AG04449 (cell line): ENCODE measurements around the gene MOB3A.

Experiments
- CTCF ChIA-PET: fragments of 350-600 bp; formaldehyde crosslinking; extraction: SDS; loops from one replicate; lab custom pipeline; 2021; ENCODE audit warnings: antibody characterized with exemption; lab: Yijun Ruan, JAX
- POLR2A ChIA-PET: fragments of 400-600, 350-600 bp; formaldehyde crosslinking; extraction: SDS; loops from one replicate; lab custom pipeline; 2020; ENCODE audit warnings: antibody characterized with exemption, inconsistent platforms; lab: Yijun Ruan, JAX
- DNase-seq: peaks from one replicate; pipeline ENCODE4 v3.0.0-alpha.2; 2010; ENCODE audit warnings: low read depth, low spot score
- H3K4me3 ChIP-seq: 2 replicates; pipeline ENCODE4 v1.5.1; 2011; ENCODE audit warnings: low read depth, mild to moderate bottlenecking, control low read depth, low read length
- CTCF ChIP-seq: IDR thresholded peaks from one replicate; pipeline ENCODE4 v1.5.1; 2011; ENCODE audit warnings: mild to moderate bottlenecking, moderate library complexity, low read length, control low read depth, inconsistent platforms; ENCODE audit not compliant: insufficient read depth; ENCODE audit errors: missing control alignments

The MOB3A gene

GRCh38 chr19:2114821-2115220 lies 18.7 kb upstream of the MOB3A start:
- POLR2A ChIA-PET = no interaction called here
- CTCF ChIA-PET = no interaction called here
- DNase-seq = no peak
- no peak for TF ChIP-seq CTCF
- no peak overlapping the region for H3K4me3 ChIP-seq

- CTCF ChIA-PET = interaction anchor here (1.0 kb wide), 2 partner anchors 19 to 95 kb away, joined by 3 to 4 read pairs; no protein-coding TSS in a partner anchor
- no peak for DNase-seq
- no peak overlapping the region for H3K4me3 ChIP-seq
- no peak for TF ChIP-seq CTCF
- POLR2A ChIA-PET = no interaction called here
Measured at GRCh38 chr19:2114218-2114617, 18.1 kb upstream of the MOB3A start.

GRCh38 chr19:2113439-2114211 lies 17.5 kb upstream of the MOB3A start:
- TF ChIP-seq CTCF = no peak
- ChIA-PET CTCF (interaction anchor here (1.0 kb wide), 2 partner anchors 18 to 94 kb away, joined by 3 to 4 read pairs; no protein-coding TSS in a partner anchor), POLR2A (interaction anchor here (0.6 kb wide), 1 partner anchor 39 kb away, joined by 4 read pairs; no protein-coding TSS in a partner anchor)
- DNase-seq = no peak
- no peak overlapping the region for H3K4me3 ChIP-seq

- ChIA-PET CTCF (no interaction called here), POLR2A (interaction anchor here (0.6 kb wide), 1 partner anchor 38 kb away, joined by 4 read pairs; no protein-coding TSS in a partner anchor)
- TF ChIP-seq CTCF = no peak
- no peak overlapping the region for H3K4me3 ChIP-seq
- no peak for DNase-seq
Measured at GRCh38 chr19:2112516-2113320, 16.6 kb upstream of the MOB3A start.

DNA sequence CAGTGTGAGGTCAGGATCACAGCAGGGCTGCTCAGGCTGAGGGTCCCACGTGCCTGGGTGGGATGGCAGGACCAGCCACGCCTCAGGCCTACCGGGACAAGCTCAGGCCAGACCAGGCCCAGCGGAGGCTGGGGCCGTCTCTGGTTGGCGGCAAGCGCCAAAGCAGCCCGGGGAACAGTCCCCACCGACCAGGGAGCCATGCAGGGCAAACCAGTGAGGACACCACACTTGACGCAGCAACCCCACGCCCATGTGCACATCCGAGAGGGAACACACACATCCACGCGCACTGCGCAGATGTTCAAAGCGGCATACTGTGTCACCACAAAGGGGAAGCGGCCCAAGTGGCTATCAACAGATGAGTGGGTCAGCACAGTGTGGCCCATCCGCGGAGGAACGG lies 15.8 kb upstream of the MOB3A start:
- no peak for TF ChIP-seq CTCF
- DNase-seq = no peak
- ChIA-PET POLR2A (no interaction called here), CTCF (no interaction called here)
- no peak overlapping the region for H3K4me3 ChIP-seq

GRCh38 chr19:2111425-2111824 lies 15.3 kb upstream of the MOB3A start:
- POLR2A ChIA-PET = no interaction called here
- no peak overlapping the region for H3K4me3 ChIP-seq
- no peak for DNase-seq
- no peak for TF ChIP-seq CTCF
- CTCF ChIA-PET = no interaction called here
